ENCODE measurements around the gene CALML6. TPM values are rescaled to one million over a fixed set of nuclear protein-coding genes. Genes with fewer than 3 reads are reported as not detected.
A peak's percentile ranks its signal among the peaks of the same experiment; 100 is the strongest.

The CALML6 gene
- total RNA-seq, 1 donor, result under 0.01 TPM

GRCh38 chr1:1960480-1961196, 45.6 kb downstream of the CALML6 start:
- peak; percentile 19 for DNase-seq (ENCODE audit: low read depth)
- TF ChIP-seq, protein P1, sequence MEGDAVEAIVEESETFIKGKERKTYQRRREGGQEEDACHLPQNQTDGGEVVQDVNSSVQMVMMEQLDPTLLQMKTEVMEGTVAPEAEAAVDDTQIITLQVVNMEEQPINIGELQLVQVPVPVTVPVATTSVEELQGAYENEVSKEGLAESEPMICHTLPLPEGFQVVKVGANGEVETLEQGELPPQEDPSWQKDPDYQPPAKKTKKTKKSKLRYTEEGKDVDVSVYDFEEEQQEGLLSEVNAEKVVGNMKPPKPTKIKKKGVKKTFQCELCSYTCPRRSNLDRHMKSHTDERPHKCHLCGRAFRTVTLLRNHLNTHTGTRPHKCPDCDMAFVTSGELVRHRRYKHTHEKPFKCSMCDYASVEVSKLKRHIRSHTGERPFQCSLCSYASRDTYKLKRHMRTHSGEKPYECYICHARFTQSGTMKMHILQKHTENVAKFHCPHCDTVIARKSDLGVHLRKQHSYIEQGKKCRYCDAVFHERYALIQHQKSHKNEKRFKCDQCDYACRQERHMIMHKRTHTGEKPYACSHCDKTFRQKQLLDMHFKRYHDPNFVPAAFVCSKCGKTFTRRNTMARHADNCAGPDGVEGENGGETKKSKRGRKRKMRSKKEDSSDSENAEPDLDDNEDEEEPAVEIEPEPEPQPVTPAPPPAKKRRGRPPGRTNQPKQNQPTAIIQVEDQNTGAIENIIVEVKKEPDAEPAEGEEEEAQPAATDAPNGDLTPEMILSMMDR (IDR thresholded peaks at IDR 0.05; ENCODE audit: insufficient read depth, low read depth, low read length), result no peak

GRCh38 chr1:1962752-1963151, 47.7 kb downstream of the CALML6 start:
- no peak for DNase-seq (ENCODE audit: low read depth)
- TF ChIP-seq, protein P1 (IDR thresholded peaks at IDR 0.05; ENCODE audit: insufficient read depth, low read depth, low read length), result no peak

More at GRCh38 chr1:1960480-1961196, 45.6 kb downstream of the CALML6 start:
- H3K4me3 ChIP-seq (ENCODE audit: low read depth, low read length), result no peak overlapping the region

GRCh38 chr1:1963570-1963969, 48.5 kb downstream of the CALML6 start:
- no peak for DNase-seq (ENCODE audit: low read depth)
- H3K4me3 ChIP-seq (ENCODE audit: low read depth, low read length), result no peak overlapping the region
- TF ChIP-seq, protein P1 (IDR thresholded peaks at IDR 0.05; ENCODE audit: insufficient read depth, low read depth, low read length), result no peak

More at GRCh38 chr1:1962752-1963151, 47.7 kb downstream of the CALML6 start:
- H3K4me3 ChIP-seq (ENCODE audit: low read depth, low read length), result no peak overlapping the region

GRCh38 chr1:1964811-1965210, 49.8 kb downstream of the CALML6 start:
- TF ChIP-seq, protein P1 (IDR thresholded peaks at IDR 0.05; ENCODE audit: insufficient read depth, low read depth, low read length), result no peak
- H3K4me3 ChIP-seq (ENCODE audit: low read depth, low read length), result no peak overlapping the region
- DNase-seq (ENCODE audit: low read depth), result no peak

DNA sequence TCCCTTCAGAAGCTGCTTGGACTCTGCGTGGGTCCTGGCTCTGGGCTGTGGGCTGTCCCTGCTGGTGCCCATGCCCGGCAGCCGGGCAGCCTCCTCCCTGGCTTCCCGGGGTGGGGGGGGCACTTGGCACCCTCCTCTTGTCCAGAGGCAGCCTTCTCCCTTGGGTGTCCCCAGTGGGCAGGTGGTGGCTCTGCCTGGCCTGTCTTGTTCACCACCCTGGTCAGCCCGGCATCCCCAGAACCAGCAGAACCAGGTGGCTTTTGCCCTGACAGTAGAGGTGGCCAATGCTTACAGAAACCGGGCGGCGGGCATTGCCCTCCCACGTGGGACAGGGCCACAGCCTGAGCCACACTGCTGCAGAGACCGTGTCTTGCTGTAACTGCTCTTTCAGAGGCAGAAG, 50.5 kb downstream of the CALML6 start:
- no peak overlapping the region for H3K4me3 ChIP-seq (ENCODE audit: low read depth, low read length)
- DNase-seq (ENCODE audit: low read depth), result no peak
- TF ChIP-seq, protein P1 (IDR thresholded peaks at IDR 0.05; ENCODE audit: insufficient read depth, low read depth, low read length), result no peak

- H3K4me3 ChIP-seq (ENCODE audit: low read depth, low read length), result no peak overlapping the region
- no peak for DNase-seq (ENCODE audit: low read depth)
- TF ChIP-seq, protein P1 (IDR thresholded peaks at IDR 0.05; ENCODE audit: insufficient read depth, low read depth, low read length), result no peak
Measured at GRCh38 chr1:1966071-1966740, 51.1 kb downstream of the CALML6 start.

Other genes starting within 250 kb of the CALML6 start
- gene SLC35E2B, start 222.5 kb upstream of the CALML6 start, total RNA-seq, result 31.2 and 32.8 TPM in 2 replicates
- gene CDK11A, start 190.9 kb upstream of the CALML6 start, total RNA-seq, result 18.1 and 20.9 TPM in 2 replicates
- 44.0 and 48.6 TPM in 2 replicates for gene NADK, start 136.8 kb upstream of the CALML6 start, total RNA-seq
- 107 and 124 TPM in 2 replicates for gene GNB1, start 24.2 kb upstream of the CALML6 start, total RNA-seq
- gene TMEM52, start 4.0 kb downstream of the CALML6 start, total RNA-seq, result 0.32 and 0.43 TPM in 2 replicates
- gene CFAP74, start 88.5 kb downstream of the CALML6 start, total RNA-seq, result not detected in 2 replicates
- gene GABRD, start 104.1 kb downstream of the CALML6 start, total RNA-seq, result not detected in 2 replicates
- gene PRKCZ, start 135.2 kb downstream of the CALML6 start, total RNA-seq, result 2.6 and 5.2 TPM in 2 replicates

All from fibroblast of villous mesenchyme (primary cell).